Retinal pigment epithelial cell (primary cell): Measurements from ENCODE around the gene DNAJA4.

Source experiments
- DNase-seq: peaks from one replicate; pipeline ENCODE4 v3.0.0-alpha.2; 2010; ENCODE audit warnings: low read depth
- H3K4me3 ChIP-seq: 2 replicates; pipeline ENCODE4 v1.5.1; 2011; ENCODE audit warnings: mild to moderate bottlenecking, low read length, control low read depth, moderate library complexity
- CTCF ChIP-seq: conservative IDR thresholded peaks from 2 replicates; pipeline ENCODE4 v1.5.1; 2011; ENCODE audit warnings: low read depth, low read length, control low read depth, inconsistent platforms

DNAJA4 gene

GRCh38 chr15:78312957-78313356 is 48.6 kb downstream of the DNAJA4 start:
- H3K4me3 ChIP-seq: no peak overlapping the region
- no peak for DNase-seq
- no peak for TF ChIP-seq CTCF

- no peak for TF ChIP-seq CTCF
- no peak for DNase-seq
- H3K4me3 ChIP-seq: no peak overlapping the region
Observed at GRCh38 chr15:78313383-78313782, 49.0 kb downstream of the DNAJA4 start.

- no peak for TF ChIP-seq CTCF
- H3K4me3 ChIP-seq: no peak overlapping the region
- no peak for DNase-seq
Observed at GRCh38 chr15:78314181-78314581, 49.8 kb downstream of the DNAJA4 start.

- no peak for DNase-seq
- no peak overlapping the region for H3K4me3 ChIP-seq
- peak; percentile 48 for TF ChIP-seq CTCF
Observed at GRCh38 chr15:78315686-78316282, 51.4 kb downstream of the DNAJA4 start.

GRCh38 chr15:78316283-78317083 is 52.1 kb downstream of the DNAJA4 start:
- TF ChIP-seq CTCF: no peak
- DNase-seq: no peak
- no peak overlapping the region for H3K4me3 ChIP-seq

GRCh38 chr15:78317145-78317836 is 52.9 kb downstream of the DNAJA4 start:
- peak; percentile 38 for TF ChIP-seq CTCF
- H3K4me3 ChIP-seq: no peak overlapping the region
- DNase-seq: no peak
